Kidney (tissue), 14 donors: ENCODE results near the gene SMPD3. TPM values are rescaled to one million over a fixed set of nuclear protein-coding genes. Genes with fewer than 3 reads are reported as not detected.

Source experiments
- DNase-seq, 5 donors: peaks; one replicate each; pipeline ENCODE4 v3.0.0-alpha.2; 2013 to 2020
- FAIRE-seq: peaks from 2 replicates; lab custom pipeline; 2012; peaks lifted over from hg19 to GRCh38; lab: Jason Lieb, UNC
- H3K27ac ChIP-seq, 2 donors: one replicate each; pipeline ENCODE4 v1.7.0; 2013; ENCODE audit warnings: low read depth in 2 of 2, low read length in 2 of 2, inconsistent platforms in 1 of 2
- H3K27me3 ChIP-seq: one replicate; pipeline ENCODE4 v1.7.1; 2013; ENCODE audit warnings: low read length, inconsistent platforms; ENCODE audit not compliant: control insufficient read depth, insufficient read depth
- H3K36me3 ChIP-seq, 3 donors: one replicate each; pipeline versions ENCODE4 v1.7.0 to v1.7.1; 2013; ENCODE audit warnings: low read length in 3 of 3, control low read depth in 1 of 3, inconsistent platforms in 1 of 3; ENCODE audit not compliant: insufficient read depth in 3 of 3, control insufficient read depth in 2 of 3
- H3K4me1 ChIP-seq, 3 donors: one replicate each; pipeline versions ENCODE4 v1.7.0 to v1.7.1; 2013; ENCODE audit warnings: low read length in 3 of 3, inconsistent platforms in 1 of 3, low read depth in 1 of 3; ENCODE audit not compliant: control insufficient read depth in 2 of 3, insufficient read depth in 2 of 3
- H3K4me3 ChIP-seq, 3 donors: one replicate each; pipeline versions ENCODE4 v1.7.0 to v1.8.1; 2013; ENCODE audit warnings: low read length in 3 of 3, control low read depth in 1 of 3, inconsistent platforms in 1 of 3
- H3K9ac ChIP-seq, 3 donors: one replicate each; pipeline versions ENCODE4 v1.7.0 to v1.7.1; 2013; ENCODE audit warnings: low read length in 3 of 3, control low read depth in 1 of 3, inconsistent platforms in 1 of 3
- H3K9me3 ChIP-seq, 3 donors: one replicate each; pipeline versions ENCODE4 v1.7.0 to v1.7.1; 2013; ENCODE audit warnings: low read length in 3 of 3, control low read depth in 1 of 3, inconsistent platforms in 1 of 3; ENCODE audit not compliant: control insufficient read depth in 2 of 3, insufficient read depth in 1 of 3
- intact Hi-C: fragments of 100-400 bp; cut with DNase I; formaldehyde crosslinking; loops from one replicate; pipeline ENCODE4 v1.11.1; 2022
- polyA plus RNA-seq: library from polyadenylated mRNA; stranded (reverse); fragments of 350-450 nt; fragmentation: Illumina TruSeq; extraction: RNeasy Lipid Tissue Mini Kit (QIAGEN cat#74804); gene quantifications from one replicate; pipeline ENCODE4 v1.2.3, GENCODE V29; 2014; ENCODE audit warnings: low read depth, low replicate concordance; ENCODE audit not compliant: insufficient read depth
- total RNA-seq: library from RNA; stranded (reverse); fragmentation: NEBNext Ultra II Directional; extraction: Animal tissue kit (Norgen Biotek cat#: 25700); gene quantifications from one replicate; pipeline ENCODE4 v1.2.1, GENCODE V29; 2021
- TF ChIP-seq, protein P1 (sequence below): IDR thresholded peaks from 3 replicates; pipeline ENCODE4 v1.5.1; 2012; ENCODE audit warnings: mild to moderate bottlenecking, moderate library complexity, borderline replicate concordance; ENCODE audit not compliant: insufficient read depth; ENCODE audit errors: extremely low read depth
- donor health status: control.
- donor health status: control.
- donor health status: control.
- donor health status: control.
- donor health status: control.
- donor health status: DM: yes; HTN: yes; CAD: no.
- donor health status: Normal renal cell carcinoma (clear cell type).

SMPD3 gene
- total and polyA plus RNA-seq, 2 donors from 2014 or later: 0.28 to 0.72 TPM

DNA sequence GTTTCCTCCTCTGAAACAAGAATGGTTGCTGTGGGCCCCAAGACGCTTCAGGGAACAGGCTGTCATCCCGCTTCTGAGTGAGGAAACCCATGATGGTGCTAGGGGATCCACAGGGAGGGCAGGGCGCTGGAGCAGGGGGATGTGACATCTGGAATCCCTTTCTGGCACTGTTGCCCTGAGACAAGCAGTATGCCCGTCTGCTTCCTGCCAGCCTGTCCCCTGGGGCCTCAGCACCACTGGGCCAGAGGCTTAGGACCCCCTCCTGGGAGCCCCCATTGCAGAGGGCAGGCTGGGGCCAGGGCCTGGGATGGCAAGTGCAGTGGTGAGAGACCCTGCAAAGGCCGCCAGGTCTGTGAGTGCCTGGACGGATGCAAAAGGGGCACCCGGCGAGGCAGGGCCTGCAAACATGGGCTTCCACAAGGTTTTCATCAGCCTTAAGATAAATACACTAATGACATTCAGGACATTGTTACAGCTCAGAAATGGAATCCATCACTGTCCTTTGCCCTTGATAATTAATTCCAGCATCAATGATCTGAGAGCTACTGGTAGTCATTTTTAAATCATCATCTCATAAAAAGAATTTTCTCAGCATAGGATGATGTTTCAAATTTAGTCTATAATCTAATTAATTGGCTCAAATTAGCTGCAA lies 85.9 kb downstream of the SMPD3 start:
- no peak overlapping the region for H3K9ac ChIP-seq
- DNase-seq: peak in 1 of 5 donors; percentile 64
- no peak overlapping the region for H3K4me3 ChIP-seq
- intact Hi-C loops: no loop called here
- peaks cover 0 to 7% (median 2%) of the 10 kb centered on the region in 3 donors for H3K4me1 ChIP-seq
- no peak for FAIRE-seq
- H3K27ac ChIP-seq: no peak overlapping the region
- H3K36me3 ChIP-seq: peaks cover 0 to 6% (median 3%) of the 10 kb centered on the region in 3 donors
- no peaks in the 10 kb centered on the region for H3K27me3 ChIP-seq
- TF ChIP-seq, protein P1, sequence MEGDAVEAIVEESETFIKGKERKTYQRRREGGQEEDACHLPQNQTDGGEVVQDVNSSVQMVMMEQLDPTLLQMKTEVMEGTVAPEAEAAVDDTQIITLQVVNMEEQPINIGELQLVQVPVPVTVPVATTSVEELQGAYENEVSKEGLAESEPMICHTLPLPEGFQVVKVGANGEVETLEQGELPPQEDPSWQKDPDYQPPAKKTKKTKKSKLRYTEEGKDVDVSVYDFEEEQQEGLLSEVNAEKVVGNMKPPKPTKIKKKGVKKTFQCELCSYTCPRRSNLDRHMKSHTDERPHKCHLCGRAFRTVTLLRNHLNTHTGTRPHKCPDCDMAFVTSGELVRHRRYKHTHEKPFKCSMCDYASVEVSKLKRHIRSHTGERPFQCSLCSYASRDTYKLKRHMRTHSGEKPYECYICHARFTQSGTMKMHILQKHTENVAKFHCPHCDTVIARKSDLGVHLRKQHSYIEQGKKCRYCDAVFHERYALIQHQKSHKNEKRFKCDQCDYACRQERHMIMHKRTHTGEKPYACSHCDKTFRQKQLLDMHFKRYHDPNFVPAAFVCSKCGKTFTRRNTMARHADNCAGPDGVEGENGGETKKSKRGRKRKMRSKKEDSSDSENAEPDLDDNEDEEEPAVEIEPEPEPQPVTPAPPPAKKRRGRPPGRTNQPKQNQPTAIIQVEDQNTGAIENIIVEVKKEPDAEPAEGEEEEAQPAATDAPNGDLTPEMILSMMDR: no peak
- no peaks in the 10 kb centered on the region for H3K9me3 ChIP-seq

DNA sequence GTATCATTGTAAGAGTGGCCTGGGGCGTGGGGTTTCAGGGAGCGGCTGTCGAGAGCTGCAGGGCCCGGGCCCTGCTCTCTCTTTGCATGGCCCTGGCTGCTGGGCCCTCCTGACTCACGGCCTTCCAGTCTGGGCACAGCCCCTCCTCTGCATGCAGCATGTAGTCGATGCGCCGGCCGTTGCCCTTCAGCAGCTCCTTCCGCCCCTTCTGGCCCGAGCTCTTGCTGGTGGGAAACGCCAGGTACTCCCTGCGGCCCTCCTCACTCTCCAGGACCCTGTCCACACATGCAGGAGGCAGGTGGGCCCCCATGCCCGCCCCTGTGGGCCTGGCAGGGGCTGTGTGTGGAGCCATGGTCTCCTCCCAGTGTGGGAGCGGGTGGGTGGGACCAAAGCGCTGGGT lies 86.8 kb downstream of the SMPD3 start:
- Histone ChIP-seq H3K27ac (no peak overlapping the region), H3K9me3 (no peaks in the 10 kb centered on the region), H3K4me1 (peaks cover 0 to 7% (median 2%) of the 10 kb centered on the region in 3 donors), H3K36me3 (peaks cover 0 to 9% (median 6%) of the 10 kb centered on the region in 3 donors), H3K4me3 (no peak overlapping the region), H3K9ac (no peak overlapping the region), H3K27me3 (no peaks in the 10 kb centered on the region)
- intact Hi-C loops: no loop called here
- FAIRE-seq (no peak), DNase-seq (peak in 1 of 5 donors; percentile 76)
- TF ChIP-seq, protein P1: no peak

DNA sequence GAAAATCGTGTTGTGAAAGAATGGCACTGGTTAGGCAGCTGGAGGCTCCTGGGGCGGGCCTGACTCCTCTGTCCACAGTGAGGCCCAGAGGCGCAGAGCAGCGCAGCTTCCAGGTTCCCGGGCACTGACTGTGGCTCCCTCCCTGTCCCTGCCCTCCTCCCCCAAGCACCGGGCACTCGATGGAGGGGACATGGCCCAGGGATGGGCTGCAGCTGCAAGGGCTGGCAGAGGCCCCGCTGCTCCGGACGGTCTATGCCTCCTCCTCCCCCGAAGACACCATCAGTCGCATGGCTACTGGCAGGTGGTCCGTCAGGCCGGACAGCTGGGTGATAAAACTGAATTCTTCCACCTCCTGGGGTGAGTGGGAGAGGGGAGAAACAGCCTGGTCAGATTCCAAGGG lies 87.4 kb downstream of the SMPD3 start:
- intact Hi-C loops: no loop called here
- Histone ChIP-seq H3K4me3 (no peak overlapping the region), H3K36me3 (peaks cover 0 to 9% (median 7%) of the 10 kb centered on the region in 3 donors), H3K9me3 (no peaks in the 10 kb centered on the region), H3K9ac (no peak overlapping the region), H3K4me1 (peaks cover 0 to 8% (median 2%) of the 10 kb centered on the region in 3 donors), H3K27ac (no peak overlapping the region), H3K27me3 (no peaks in the 10 kb centered on the region)
- TF ChIP-seq, protein P1: no peak
- DNase-seq (peak in 2 of 5 donors; percentile 45 to 57), FAIRE-seq (no peak)
